Subcutaneous abdominal adipose tissue (tissue), 5 donors: Measurements from ENCODE around the gene HNRNPA2B1.
"Not testable (repeated sequence)": the region's sequence is repeated elsewhere in the genome, so short reads cannot be mapped to it uniquely, and the experiment has no call there.

Experiments used
- H3K27ac ChIP-seq: one replicate; pipeline ENCODE4 v1.7.0; 2013; ENCODE audit warnings: low read depth, mild to moderate bottlenecking, inconsistent platforms, low read length, moderate library complexity
- H3K27me3 ChIP-seq, 5 donors: one replicate each; pipeline ENCODE4 v1.7.0; 2013; ENCODE audit warnings: low read length in 5 of 5, inconsistent platforms in 1 of 5; ENCODE audit not compliant: control insufficient read depth in 5 of 5, insufficient read depth in 4 of 5
- H3K36me3 ChIP-seq, 5 donors: one replicate each; pipeline ENCODE4 v1.7.0; 2013; ENCODE audit warnings: low read length in 5 of 5; ENCODE audit not compliant: control insufficient read depth in 5 of 5, insufficient read depth in 5 of 5
- H3K4me1 ChIP-seq, 5 donors: one replicate each; pipeline ENCODE4 v1.7.0; 2013; ENCODE audit warnings: low read length in 5 of 5, mild to moderate bottlenecking in 3 of 5, moderate library complexity in 1 of 5; ENCODE audit not compliant: control insufficient read depth in 5 of 5, insufficient read depth in 5 of 5
- H3K4me3 ChIP-seq, 5 donors: one replicate each; pipeline ENCODE4 v1.7.0; 2013; ENCODE audit warnings: low read length in 5 of 5, low read depth in 1 of 5
- H3K9ac ChIP-seq, 5 donors: one replicate each; pipeline ENCODE4 v1.7.0; 2013; ENCODE audit warnings: low read length in 5 of 5, mild to moderate bottlenecking in 4 of 5, moderate library complexity in 3 of 5
- H3K9me3 ChIP-seq, 5 donors: one replicate each; pipeline ENCODE4 v1.7.0; 2013; ENCODE audit warnings: low read length in 5 of 5; ENCODE audit not compliant: control insufficient read depth in 5 of 5
- donor health status: healthy.
- donor health status: healthy.
- donor health status: healthy.
- donor health status: healthy.
- donor health status: healthy.

Gene HNRNPA2B1

GRCh38 chr7:26155531-26156375 is 44.8 kb downstream of the HNRNPA2B1 start:
- Histone ChIP-seq H3K4me1 (peaks cover 0 to 51% (median 22%) of the 10 kb centered on the region in 5 donors), H3K27me3 (peaks cover 0 to 11% (median 4%) of the 10 kb centered on the region in 5 donors), H3K27ac (peak overlapping the region; percentile 42), H3K9me3 (no peaks in the 10 kb centered on the region), H3K36me3 (no peaks in the 10 kb centered on the region), H3K9ac (peak overlapping the region in 2 of 5 donors; percentile 26 to 37), H3K4me3 (peak overlapping the region in 3 of 5 donors; percentile 9 to 13 (median 12))

GRCh38 chr7:26153823-26154783 is 46.4 kb downstream of the HNRNPA2B1 start:
- Histone ChIP-seq H3K9ac (no peak overlapping the region), H3K4me3 (peak overlapping the region in 3 of 5 donors; percentile 45 to 71 (median 49)), H3K27me3 (peaks cover 0 to 11% (median 4%) of the 10 kb centered on the region in 5 donors), H3K27ac (no peak overlapping the region), H3K4me1 (peaks cover 0 to 51% (median 22%) of the 10 kb centered on the region in 5 donors), H3K9me3 (no peaks in the 10 kb centered on the region), H3K36me3 (no peaks in the 10 kb centered on the region)

GRCh38 chr7:26153241-26153822 is 47.2 kb downstream of the HNRNPA2B1 start:
- Histone ChIP-seq H3K9ac (peak overlapping the region in 2 of 5 donors; percentile 30 to 52), H3K9me3 (no peaks in the 10 kb centered on the region), H3K4me3 (peak overlapping the region; percentile 45 to 71 (median 49)), H3K27me3 (peaks cover 0 to 11% (median 4%) of the 10 kb centered on the region in 5 donors), H3K4me1 (peaks cover 0 to 51% (median 22%) of the 10 kb centered on the region in 5 donors), H3K36me3 (no peaks in the 10 kb centered on the region), H3K27ac (no peak overlapping the region)

- peaks cover 0 to 51% (median 22%) of the 10 kb centered on the region in 5 donors for H3K4me1 ChIP-seq
- H3K9ac ChIP-seq: peak overlapping the region in 2 of 5 donors; percentile 30 to 52
- not testable (repeated sequence) for H3K36me3 ChIP-seq, H3K27ac ChIP-seq, H3K9me3 ChIP-seq
- peaks cover 0 to 11% (median 4%) of the 10 kb centered on the region in 5 donors for H3K27me3 ChIP-seq
- peak overlapping the region; percentile 45 to 71 (median 68) for H3K4me3 ChIP-seq
These were observed 47.7 kb downstream of the HNRNPA2B1 start for GRCh38 chr7:26152782-26153240.

- peaks cover 0 to 51% (median 22%) of the 10 kb centered on the region in 5 donors for H3K4me1 ChIP-seq
- H3K27me3 ChIP-seq: peaks cover 0 to 11% (median 4%) of the 10 kb centered on the region in 5 donors
- no peaks in the 10 kb centered on the region for H3K36me3 ChIP-seq
- H3K27ac ChIP-seq: no peak within 1 kb of the TSS
- H3K9me3 ChIP-seq: no peaks in the 10 kb centered on the region
- peak within 1 kb of the TSS in 4 of 5 donors; percentile 11 to 59 (median 55) for H3K9ac ChIP-seq
- H3K4me3 ChIP-seq: peak within 1 kb of the TSS; percentile 49 to 71 (median 68)
These were observed 48.4 kb downstream of the HNRNPA2B1 start, which contains the start of gene NFE2L3 for GRCh38 chr7:26151953-26152781. Gene NFE2L3, plus strand, starts transcription at chr7:26152198. Its CDS starts 301 bp downstream, at chr7:26152499.

GRCh38 chr7:26151650-26151952 is 48.9 kb downstream of the HNRNPA2B1 start:
- H3K4me3 ChIP-seq: peak overlapping the region; percentile 35 to 71 (median 66)
- no peaks in the 10 kb centered on the region for H3K36me3 ChIP-seq
- peaks cover 0 to 50% (median 22%) of the 10 kb centered on the region in 5 donors for H3K4me1 ChIP-seq
- H3K27me3 ChIP-seq: peaks cover 0 to 11% (median 4%) of the 10 kb centered on the region in 5 donors
- no peak overlapping the region for H3K27ac ChIP-seq
- peak overlapping the region in 3 of 5 donors; percentile 11 to 59 (median 52) for H3K9ac ChIP-seq
- H3K9me3 ChIP-seq: no peaks in the 10 kb centered on the region

GRCh38 chr7:26151096-26151495 is 49.5 kb downstream of the HNRNPA2B1 start:
- no peaks in the 10 kb centered on the region for H3K9me3 ChIP-seq
- no peak overlapping the region for H3K9ac ChIP-seq
- H3K4me3 ChIP-seq: no peak overlapping the region
- H3K36me3 ChIP-seq: no peaks in the 10 kb centered on the region
- H3K27ac ChIP-seq: no peak overlapping the region
- peaks cover 0 to 11% (median 4%) of the 10 kb centered on the region in 5 donors for H3K27me3 ChIP-seq
- H3K4me1 ChIP-seq: peaks cover 0 to 45% (median 22%) of the 10 kb centered on the region in 5 donors

- H3K4me3 ChIP-seq: no peak overlapping the region
- H3K4me1 ChIP-seq: peaks cover 0 to 29% (median 15%) of the 10 kb centered on the region in 5 donors
- no peaks in the 10 kb centered on the region for H3K9me3 ChIP-seq
- no peaks in the 10 kb centered on the region for H3K36me3 ChIP-seq
- H3K27me3 ChIP-seq: peaks cover 0 to 11% (median 4%) of the 10 kb centered on the region in 5 donors
- no peak overlapping the region for H3K27ac ChIP-seq
- H3K9ac ChIP-seq: no peak overlapping the region
These were observed 51.1 kb downstream of the HNRNPA2B1 start for GRCh38 chr7:26149391-26149977.
